Measurements from ENCODE around the gene FKBP5.
A peak's percentile ranks its signal among the peaks of the same experiment; 100 is the strongest.
"Not testable (repeated sequence)": the region's sequence is repeated elsewhere in the genome, so short reads cannot be mapped to it uniquely, and the experiment has no call there.

The FKBP5 gene

DNA sequence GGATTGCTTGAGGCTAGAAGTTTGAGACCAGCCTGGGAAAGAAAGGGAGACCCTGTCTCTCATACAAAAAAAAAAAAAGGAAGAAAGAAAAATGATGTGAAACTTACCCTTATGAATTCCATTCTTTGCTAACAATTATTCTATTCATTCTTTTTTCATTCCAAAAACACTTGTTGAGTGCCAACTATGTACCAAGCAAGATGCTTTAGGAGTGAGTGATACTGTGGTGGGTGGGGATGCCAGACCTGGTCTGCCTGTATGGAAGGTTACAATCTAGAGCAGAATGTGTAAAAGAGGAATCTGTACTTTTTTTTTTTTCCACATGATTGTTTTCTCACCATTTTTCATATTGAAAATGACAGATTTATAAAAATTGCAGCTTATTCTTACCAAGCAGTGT, 102.2 kb downstream of the FKBP5 start:
- no peak for DNase-seq (ENCODE audit: low read depth, low spot score)

GRCh38 chr6:35585658-35586057, 103.1 kb downstream of the FKBP5 start:
- no peak for DNase-seq (ENCODE audit: low read depth, low spot score)

GRCh38 chr6:35583893-35584688, 104.6 kb downstream of the FKBP5 start:
- peak; percentile 51 for DNase-seq (ENCODE audit: low read depth, low spot score)

DNA sequence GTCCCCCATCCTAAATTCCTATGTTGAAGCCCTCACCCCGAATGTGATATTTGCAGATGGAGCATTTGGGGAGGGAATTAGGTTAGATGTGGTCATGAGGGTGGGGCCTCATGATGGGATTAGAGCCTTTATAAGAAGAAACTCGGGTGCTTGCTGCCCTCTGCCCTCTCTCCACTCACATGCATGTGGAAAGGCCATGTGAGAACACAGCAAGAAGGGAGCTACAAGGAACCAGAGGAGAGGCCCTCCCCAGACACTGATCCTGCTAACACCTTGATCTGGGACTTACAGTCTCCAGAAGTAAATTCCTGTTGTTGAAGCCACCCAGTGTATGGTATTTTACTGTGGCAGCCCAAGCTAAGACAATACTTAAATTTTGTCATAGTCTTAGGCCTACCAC, 106.4 kb downstream of the FKBP5 start:
- no peak for DNase-seq (ENCODE audit: low read depth, low spot score)

DNA sequence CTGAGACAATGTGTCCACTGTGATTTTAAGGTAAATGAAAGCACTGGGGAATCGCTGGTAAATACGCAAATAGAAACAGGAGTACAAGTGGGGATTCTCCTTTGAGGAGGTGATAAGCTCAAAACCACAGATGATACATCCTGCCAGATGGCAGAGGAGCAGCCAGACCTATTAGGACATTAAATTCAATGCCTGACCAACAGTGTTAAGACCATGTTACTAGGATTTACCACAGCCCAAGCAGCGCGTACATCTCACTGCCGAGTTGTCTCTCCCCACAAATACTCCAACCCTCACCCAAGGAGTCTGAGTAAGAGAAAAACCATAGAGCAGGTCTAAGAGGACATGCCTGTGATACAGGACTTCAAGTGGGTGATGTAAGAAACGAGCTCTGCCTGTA, 107.1 kb downstream of the FKBP5 start:
- no peak for DNase-seq (ENCODE audit: low read depth, low spot score)

GRCh38 chr6:35580836-35581235, 107.9 kb downstream of the FKBP5 start:
- DNase-seq (ENCODE audit: low read depth, low spot score) = no peak

DNA sequence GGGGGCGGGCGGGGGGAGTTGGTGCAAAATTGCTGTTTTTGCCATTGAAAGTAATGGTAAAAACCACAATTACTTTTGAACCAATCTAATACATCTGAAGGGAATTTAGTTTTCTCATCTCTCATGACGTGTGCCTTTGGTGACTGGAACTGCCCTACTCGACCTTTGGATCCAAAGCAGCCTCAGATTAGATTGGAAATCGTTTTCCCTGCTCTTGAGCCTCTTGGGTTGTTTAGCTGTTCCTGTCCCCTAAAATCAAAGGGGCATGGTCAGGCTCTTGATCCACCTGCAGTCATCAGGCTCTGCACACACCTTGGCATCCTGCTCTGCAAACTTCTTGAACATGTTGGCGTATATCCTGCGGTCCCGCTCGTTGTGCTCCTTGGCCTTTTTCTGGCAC, 112.0 kb downstream of the FKBP5 start:
- no peak for DNase-seq (ENCODE audit: low read depth, low spot score)

- no peak for DNase-seq (ENCODE audit: low read depth, low spot score)
These were observed 115.1 kb downstream of the FKBP5 start for GRCh38 chr6:35573495-35574110.

DNA sequence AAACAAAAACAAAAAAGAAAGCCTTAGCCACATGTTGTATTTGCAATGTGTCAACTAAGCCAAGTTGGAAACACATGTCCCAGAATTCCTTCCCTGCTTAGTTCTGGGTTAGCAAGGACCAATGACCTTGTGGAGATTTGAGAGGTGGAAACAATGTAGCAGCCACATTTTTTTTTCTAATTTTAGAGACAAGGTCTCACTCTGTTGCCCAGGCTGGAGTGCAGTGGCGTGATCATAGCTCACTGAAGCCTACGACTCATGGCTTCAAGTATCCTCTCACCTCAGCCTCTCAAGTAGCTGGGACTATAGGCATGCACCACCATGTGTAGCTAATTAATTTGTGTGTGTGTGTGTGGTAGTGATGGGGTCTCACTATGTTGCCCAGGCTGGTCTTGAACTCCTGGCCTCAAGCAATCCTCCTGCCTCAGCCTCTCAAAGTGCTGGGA, 117.8 kb downstream of the FKBP5 start:
- not testable (repeated sequence) for DNase-seq (ENCODE audit: low read depth, low spot score)

- DNase-seq (ENCODE audit: low read depth, low spot score) = no peak
These were observed 119.7 kb downstream of the FKBP5 start for GRCh38 chr6:35569011-35569461.

- DNase-seq (ENCODE audit: low read depth, low spot score) = no peak
These were observed 121.9 kb downstream of the FKBP5 start for GRCh38 chr6:35566794-35567193.

GRCh38 chr6:35564733-35565132, 124.0 kb downstream of the FKBP5 start:
- no peak for DNase-seq (ENCODE audit: low read depth, low spot score)

- no peak for DNase-seq (ENCODE audit: low read depth, low spot score)
These were observed 126.7 kb downstream of the FKBP5 start for GRCh38 chr6:35562060-35562459.

DNA sequence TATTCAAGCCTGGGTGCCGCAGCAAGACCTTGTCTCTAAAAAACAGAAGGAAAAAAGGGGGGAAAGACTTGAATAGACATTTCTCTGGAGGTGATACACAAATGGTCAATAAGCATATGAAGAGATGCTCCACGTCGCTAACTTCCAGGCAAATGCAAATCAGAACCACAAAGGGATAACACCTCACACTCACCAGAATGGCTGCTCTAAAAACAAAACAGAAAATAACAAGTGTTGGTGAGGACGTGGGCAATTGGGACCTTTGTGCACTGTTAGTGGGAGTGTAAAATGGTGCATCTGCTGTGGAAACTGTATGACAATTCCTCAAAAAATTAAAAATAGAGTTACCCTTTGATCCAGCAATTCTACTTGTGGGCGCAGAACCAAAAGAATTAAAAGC, 127.6 kb downstream of the FKBP5 start:
- DNase-seq (ENCODE audit: low read depth, low spot score) = no peak

GRCh38 chr6:35558571-35558970, 130.1 kb downstream of the FKBP5 start:
- no peak for DNase-seq (ENCODE audit: low read depth, low spot score)

DNA sequence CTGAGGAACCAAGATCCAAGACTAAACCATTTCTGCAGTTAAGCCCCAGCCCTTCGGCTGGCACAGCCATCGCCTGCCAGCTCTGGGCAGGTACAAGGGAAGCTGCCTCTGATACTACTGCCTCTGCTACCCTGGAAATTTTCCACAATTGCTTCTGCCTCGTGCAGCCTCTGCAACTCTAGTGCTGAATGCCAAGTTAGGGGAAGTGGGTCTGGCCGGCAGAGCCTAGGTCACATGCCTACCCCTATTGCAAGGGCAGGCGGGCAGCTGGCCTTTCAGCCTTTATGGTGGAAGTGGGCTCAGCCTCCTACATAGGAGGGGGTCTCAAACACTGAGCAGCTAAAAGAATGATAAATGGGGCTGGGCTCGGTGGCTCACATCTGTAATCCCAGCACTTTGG, 131.5 kb downstream of the FKBP5 start:
- no peak for DNase-seq (ENCODE audit: low read depth, low spot score)

DNA sequence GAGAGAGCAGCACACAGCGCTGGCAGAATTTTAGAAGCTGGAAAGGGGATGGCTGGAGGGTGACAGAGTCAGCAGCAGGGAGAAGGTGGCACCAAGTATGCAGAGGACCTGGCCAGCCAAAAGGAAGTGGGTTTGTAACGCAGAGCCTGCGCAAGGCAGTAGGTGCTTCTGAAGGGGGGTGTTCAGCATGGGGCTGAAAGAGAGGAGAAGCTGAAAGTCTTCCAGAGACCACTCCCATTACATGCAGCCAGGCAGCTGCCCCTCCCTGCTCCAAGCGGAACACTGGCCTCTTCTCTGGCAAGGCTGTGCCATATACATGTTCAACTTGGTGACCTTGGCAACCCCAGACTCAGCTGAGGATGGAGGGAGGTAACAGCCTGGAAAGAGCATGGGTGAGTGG, 133.9 kb downstream of the FKBP5 start:
- DNase-seq (ENCODE audit: low read depth, low spot score) = no peak

GRCh38 chr6:35553315-35553714, 135.4 kb downstream of the FKBP5 start:
- no peak for DNase-seq (ENCODE audit: low read depth, low spot score)

DNA sequence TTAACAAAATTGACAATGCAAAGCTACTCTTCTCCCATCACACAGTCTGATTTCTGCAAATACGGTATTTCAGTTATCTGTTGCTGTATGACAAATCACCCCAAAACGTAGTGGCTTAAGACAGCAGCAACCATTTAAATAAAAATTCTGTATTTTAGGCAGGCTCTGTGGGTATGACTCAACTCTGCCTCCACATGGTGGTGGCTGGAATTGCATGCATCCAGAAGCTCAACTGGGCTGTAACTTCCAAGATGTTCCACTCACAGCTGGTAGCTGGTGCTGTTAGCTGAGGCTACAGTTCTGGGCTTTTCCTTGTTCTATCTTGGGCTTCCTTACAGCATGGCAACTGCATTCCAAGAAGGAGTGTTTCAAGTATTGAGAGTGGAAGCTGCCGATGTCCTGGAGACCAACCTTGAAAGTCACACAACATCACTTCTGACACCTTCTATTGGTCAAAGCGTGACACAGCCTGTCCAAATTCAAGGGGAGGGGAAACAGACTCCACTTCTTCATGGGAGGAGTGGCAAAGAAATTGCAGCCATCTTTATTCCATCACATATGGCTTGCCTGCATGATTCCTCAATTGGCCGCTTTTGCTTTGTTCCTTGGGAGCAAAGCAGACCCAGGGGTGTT, 136.3 kb downstream of the FKBP5 start:
- peak; percentile 29 for DNase-seq (ENCODE audit: low read depth, low spot score)

GRCh38 chr6:35550437-35550836, 138.3 kb downstream of the FKBP5 start:
- DNase-seq (ENCODE audit: low read depth, low spot score) = no peak

- DNase-seq (ENCODE audit: low read depth, low spot score) = no peak
These were observed 141.0 kb downstream of the FKBP5 start for GRCh38 chr6:35547676-35548075.

GRCh38 chr6:35544769-35545361, 143.8 kb downstream of the FKBP5 start:
- DNase-seq (ENCODE audit: low read depth, low spot score) = no peak
